ENCODE results near the gene ZBED4. TPM values are rescaled to one million over a fixed set of nuclear protein-coding genes. Genes with fewer than 3 reads are reported as not detected.
A peak's percentile ranks its signal among the peaks of the same experiment; 100 is the strongest.

ZBED4 gene
- total and polyA plus RNA-seq, 2 of the 13 experiments (the other 11 are each of a cell fraction or from before 2014, with no cell fraction given): 5.4 to 9.6 TPM

GRCh38 chr22:49812838-49813237, 40.8 kb upstream of the ZBED4 start:
- no peak overlapping the region for H3K4me3 ChIP-seq (replicated peaks in 1 of 3; ENCODE audit: insufficient read depth in 1 of 3, low read depth in 2 of 3, low read length in 3 of 3)
- in situ Hi-C loops (cut with HindIII; ENCODE audit: extremely low pct_ligation_motif_present, low pct_unique_long_range_greater_than_20kb): no loop called here
- ChIA-PET POLR2A (no interaction called here), CTCF (ENCODE audit: low intra/inter-chr PET ratio, low total read pairs) (no interaction called here)
- peaks cover 7% of the 10 kb centered on the region; the same call in 1 of the 2 replicates for H3K4me1 ChIP-seq (ENCODE audit: insufficient read depth, low read length)
- H3K36me3 ChIP-seq (replicated peaks in 1 of 2; ENCODE audit: control insufficient read depth in 1 of 2, insufficient read depth in 2 of 2, low read length in 2 of 2): peaks cover 19 to 42% of the 10 kb centered on the region in 2 experiments; a peak in 4 of 5 replicates
- peaks cover 72% of the 10 kb centered on the region for H4K20me1 ChIP-seq (ENCODE audit: insufficient read depth, low read length)
- H3K79me2 ChIP-seq (ENCODE audit: insufficient read depth, low read length): peaks cover 92% of the 10 kb centered on the region
- DNase-seq (ENCODE audit: low spot score) (no peak), FAIRE-seq (no peak), ATAC-seq (peak; percentile 51)
- H2AFZ ChIP-seq (ENCODE audit: low read length): no peak overlapping the region
- no peak overlapping the region for H3K9ac ChIP-seq (ENCODE audit: insufficient read depth, low read depth, low read length)
- 89% methylated on average over 9 of the region's 11 CpGs for WGBS (ENCODE audit: low lambda C conversion rate)
- intact Hi-C loops (cut with micrococcal nuclease; ENCODE audit: unreplicated experiment): no loop called here
- H3K27ac ChIP-seq (ENCODE audit: extremely low read length, insufficient read depth, low read length): no peak overlapping the region
- no peaks in the 10 kb centered on the region for H3K27me3 ChIP-seq (ENCODE audit: control insufficient read depth in 1 of 2, insufficient read depth in 2 of 2, low read length in 2 of 2)
- no peaks in the 10 kb centered on the region for H3K9me3 ChIP-seq (ENCODE audit: low read length)
- BruUV-seq (replicated peaks): no TSS peak
- no peak overlapping the region for H3K4me2 ChIP-seq (ENCODE audit: low read depth, low read length)
- TF ChIP-seq KLF9 (CRISPR knock-in tag; IDR thresholded peaks at IDR 0.05; ENCODE audit: low read depth) (no peak), TBX3 (IDR thresholded peaks at IDR 0.05; ENCODE audit: borderline replicate concordance) (no peak), ZFY (CRISPR knock-in tag; IDR thresholded peaks at IDR 0.05) (no peak), RBM22 (optimal IDR thresholded peaks at IDR 0.05; ENCODE audit: low read length) (peak; percentile 45), NR1H2 (CRISPR knock-in tag; IDR thresholded peaks at IDR 0.05; ENCODE audit: borderline replicate concordance, low read depth) (no peak), ATF6 (CRISPR knock-in tag; conservative IDR thresholded peaks at IDR 0.05) (no peak), ZNF687 (CRISPR knock-in tag; IDR thresholded peaks at IDR 0.05) (peak; percentile 50), ZNF10 (CRISPR knock-in tag; IDR thresholded peaks at IDR 0.05; ENCODE audit: borderline replicate concordance, low read depth) (0 out of 2 replicates have a peak, but pooled peaks have one; percentile 60), KDM5B (CRISPR knock-in tag; IDR thresholded peaks at IDR 0.05; ENCODE audit: borderline replicate concordance) (no peak), KMT2B (CRISPR knock-in tag; IDR thresholded peaks at IDR 0.05) (no peak), TFAP4 (IDR thresholded peaks at IDR 0.05; ENCODE audit: borderline replicate concordance, low read depth) (peak; percentile 59; the same call in 1 of the 2 replicates), FOXK1 (CRISPR knock-in tag; IDR thresholded peaks at IDR 0.05; ENCODE audit: borderline replicate concordance, low read depth) (no peak), E2F5 (CRISPR knock-in tag; conservative IDR thresholded peaks at IDR 0.05) (no peak), PAF1 (CRISPR knock-in tag; IDR thresholded peaks at IDR 0.05) (no peak), AGO2 (optimal IDR thresholded peaks at IDR 0.05; ENCODE audit: low read depth, low read length) (peak; percentile 42)
- TF ChIP-seq, protein P1, sequence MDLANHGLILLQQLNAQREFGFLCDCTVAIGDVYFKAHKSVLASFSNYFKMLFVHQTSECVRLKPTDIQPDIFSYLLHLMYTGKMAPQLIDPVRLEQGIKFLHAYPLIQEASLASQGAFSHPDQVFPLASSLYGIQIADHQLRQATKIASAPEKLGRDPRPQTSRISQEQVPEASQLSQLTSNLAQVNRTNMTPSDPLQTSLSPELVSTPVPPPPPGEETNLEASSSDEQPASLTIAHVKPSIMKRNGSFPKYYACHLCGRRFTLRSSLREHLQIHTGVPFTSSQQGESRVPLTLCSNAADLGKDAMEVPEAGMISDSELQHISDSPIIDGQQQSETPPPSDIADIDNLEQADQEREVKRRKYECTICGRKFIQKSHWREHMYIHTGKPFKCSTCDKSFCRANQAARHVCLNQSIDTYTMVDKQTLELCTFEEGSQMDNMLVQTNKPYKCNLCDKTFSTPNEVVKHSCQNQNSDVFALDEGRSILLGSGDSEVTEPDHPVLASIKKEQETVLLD (CRISPR knock-in tag; IDR thresholded peaks at IDR 0.05; ENCODE audit: low read depth): no peak

Measured in HepG2 (cell line).